Tibial artery (tissue), 4 donors: ENCODE results near the gene TRMT44.
A peak's percentile ranks its signal among the peaks of the same experiment; 100 is the strongest.

Experiments
- DNase-seq, 2 donors: peaks; one replicate each; pipeline ENCODE4 v3.0.0-alpha.2; 2019
- H3K27ac ChIP-seq, 2 donors: fragments of 200-600 bp; sonication (generic) in 1 of 2; 1 replicate in 1 of 2; 2 replicates in 1 of 2; pipeline ENCODE4 v1.5.1; 2018 to 2019; ENCODE audit warnings: mild to moderate bottlenecking in 1 of 2
- H3K27me3 ChIP-seq, 2 donors: fragments of 200-600 bp; sonication (generic) in 1 of 2; one replicate each; pipeline versions ENCODE4 v1.5.1 to v1.6.0; 2016 to 2019
- H3K36me3 ChIP-seq, 3 donors: fragments of 200-600 bp; sonication (generic) in 2 of 3; one replicate each; pipeline ENCODE4 v1.5.1; 2016 to 2019; ENCODE audit warnings: mild to moderate bottlenecking in 2 of 3
- H3K4me1 ChIP-seq, 4 donors: fragments of 200-600 bp; sonication (generic) in 2 of 4; 1 replicate in 3 of 4; 2 replicates in 1 of 4; pipeline ENCODE4 v1.5.1; 2016 to 2019
- H3K4me3 ChIP-seq, 2 donors: fragments of 200-600 bp; sonication (generic) in 1 of 2; 1 replicate in 1 of 2; 2 replicates in 1 of 2; pipeline ENCODE4 v1.5.1; 2018 to 2019; ENCODE audit warnings: mild to moderate bottlenecking in 2 of 2
- H3K9me3 ChIP-seq, 3 donors: fragments of 200-600 bp; sonication (generic) in 1 of 3; one replicate each; pipeline ENCODE4 v1.5.1; 2016 to 2019
- CTCF ChIP-seq, 2 experiments: fragments of 200-600 bp in 1 of 2; fragments of 450-650 bp in 1 of 2; IDR thresholded peaks; one replicate each; pipeline ENCODE4 v1.5.1; 2017 to 2019; ENCODE audit warnings: antibody characterized with exemption in 2 of 2, mild to moderate bottlenecking in 1 of 2, moderate library complexity in 1 of 2
- intact Hi-C: fragments of 100-400 bp; cut with DNase I; formaldehyde crosslinking; loops from one replicate; pipeline ENCODE4 v1.15.0; 2023; ENCODE audit warnings: low total_unique reads

Gene TRMT44

DNA sequence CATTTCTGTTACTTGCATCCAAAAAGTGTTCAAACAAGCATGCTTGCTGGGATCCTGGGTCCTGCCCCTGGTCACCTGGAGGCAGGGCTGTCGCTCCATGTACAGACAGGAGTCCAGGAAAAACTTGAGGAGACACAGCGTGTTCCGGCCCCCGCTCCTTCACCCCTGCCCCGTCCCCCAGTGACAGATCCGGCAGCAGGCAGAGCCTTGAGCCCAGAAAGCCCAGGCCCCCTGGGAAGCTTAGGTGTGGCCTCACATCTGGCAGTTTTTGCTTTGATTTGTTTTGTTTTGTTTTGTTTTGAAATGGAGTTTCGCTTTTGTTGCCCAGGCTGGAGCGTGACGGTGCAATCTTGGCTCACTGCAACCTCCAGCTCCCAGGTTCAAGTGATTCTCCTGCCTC, 67.0 kb downstream of the TRMT44 start:
- no peaks in the 10 kb centered on the region for H3K36me3 ChIP-seq
- no peaks in the 10 kb centered on the region for H3K27me3 ChIP-seq
- H3K9me3 ChIP-seq = no peaks in the 10 kb centered on the region
- H3K4me1 ChIP-seq = peaks cover 0 to 55% (median 35%) of the 10 kb centered on the region in 4 donors
- no peak overlapping the region for H3K4me3 ChIP-seq
- no peak for TF ChIP-seq CTCF (IDR thresholded peaks at IDR 0.05)
- DNase-seq = no peak
- intact Hi-C loops = no loop called here
- peak overlapping the region in 1 of 2 donors; percentile 84 for H3K27ac ChIP-seq

GRCh38 chr4:8508266-8508665, 67.7 kb downstream of the TRMT44 start:
- no peak overlapping the region for H3K4me3 ChIP-seq
- H3K9me3 ChIP-seq = no peaks in the 10 kb centered on the region
- H3K27ac ChIP-seq = no peak overlapping the region
- intact Hi-C loops = no loop called here
- peaks cover 0 to 48% (median 32%) of the 10 kb centered on the region in 4 donors for H3K4me1 ChIP-seq
- H3K36me3 ChIP-seq = no peaks in the 10 kb centered on the region
- no peak for TF ChIP-seq CTCF (IDR thresholded peaks at IDR 0.05)
- H3K27me3 ChIP-seq = no peaks in the 10 kb centered on the region
- no peak for DNase-seq

DNA sequence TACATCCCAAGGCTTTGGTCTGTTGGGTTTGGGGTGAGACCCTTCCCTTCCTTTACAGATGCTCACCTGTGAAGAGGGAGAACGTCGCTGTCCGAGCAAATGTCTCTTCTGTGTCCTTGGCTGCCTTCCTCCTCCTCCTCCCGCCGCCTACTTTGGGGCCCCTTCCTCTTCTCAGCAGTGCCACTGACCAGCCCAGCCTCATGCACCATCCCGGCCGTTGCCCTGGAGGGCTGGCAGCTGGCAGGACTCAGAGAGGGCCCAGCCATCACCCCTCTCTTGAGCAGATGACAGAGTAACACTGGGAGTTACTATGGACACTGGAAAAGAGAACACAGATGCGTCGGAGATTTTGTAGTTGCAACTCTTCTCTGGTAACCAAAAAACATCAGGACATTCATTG, 68.2 kb downstream of the TRMT44 start:
- TF ChIP-seq CTCF (IDR thresholded peaks at IDR 0.05) = no peak
- intact Hi-C loops = no loop called here
- DNase-seq = no peak

GRCh38 chr4:8509311-8509950, 68.9 kb downstream of the TRMT44 start:
- no peak for TF ChIP-seq CTCF (IDR thresholded peaks at IDR 0.05)
- no peak for DNase-seq
- Histone ChIP-seq H3K4me3 (no peak overlapping the region), H3K36me3 (no peaks in the 10 kb centered on the region), H3K27me3 (no peaks in the 10 kb centered on the region), H3K9me3 (no peaks in the 10 kb centered on the region), H3K4me1 (peaks cover 0 to 37% (median 26%) of the 10 kb centered on the region in 4 donors), H3K27ac (no peak overlapping the region)
- intact Hi-C loops = no loop called here

More for the DNA sequence above, 68.2 kb downstream of the TRMT44 start:
- Histone ChIP-seq H3K27me3 (no peaks in the 10 kb centered on the region), H3K36me3 (no peaks in the 10 kb centered on the region), H3K4me1 (peaks cover 0 to 44% (median 30%) of the 10 kb centered on the region in 4 donors), H3K4me3 (no peak overlapping the region), H3K27ac (no peak overlapping the region), H3K9me3 (no peaks in the 10 kb centered on the region)

- no peak overlapping the region for H3K27ac ChIP-seq
- DNase-seq = no peak
Measured at GRCh38 chr4:8510191-8510590, 69.6 kb downstream of the TRMT44 start.

More at GRCh38 chr4:8510191-8510590, 69.6 kb downstream of the TRMT44 start:
- Histone ChIP-seq H3K4me1 (peaks cover 0 to 30% (median 23%) of the 10 kb centered on the region in 4 donors), H3K4me3 (no peak overlapping the region), H3K9me3 (no peaks in the 10 kb centered on the region), H3K36me3 (no peaks in the 10 kb centered on the region), H3K27me3 (no peaks in the 10 kb centered on the region)
- intact Hi-C loops = no loop called here
- no peak for TF ChIP-seq CTCF (IDR thresholded peaks at IDR 0.05)
